Measurements from ENCODE around the gene KRTAP4-12.

GRCh38 chr17:41131979-41132378 is 8.0 kb upstream of the KRTAP4-12 start:
- TF ChIP-seq, protein P1, sequence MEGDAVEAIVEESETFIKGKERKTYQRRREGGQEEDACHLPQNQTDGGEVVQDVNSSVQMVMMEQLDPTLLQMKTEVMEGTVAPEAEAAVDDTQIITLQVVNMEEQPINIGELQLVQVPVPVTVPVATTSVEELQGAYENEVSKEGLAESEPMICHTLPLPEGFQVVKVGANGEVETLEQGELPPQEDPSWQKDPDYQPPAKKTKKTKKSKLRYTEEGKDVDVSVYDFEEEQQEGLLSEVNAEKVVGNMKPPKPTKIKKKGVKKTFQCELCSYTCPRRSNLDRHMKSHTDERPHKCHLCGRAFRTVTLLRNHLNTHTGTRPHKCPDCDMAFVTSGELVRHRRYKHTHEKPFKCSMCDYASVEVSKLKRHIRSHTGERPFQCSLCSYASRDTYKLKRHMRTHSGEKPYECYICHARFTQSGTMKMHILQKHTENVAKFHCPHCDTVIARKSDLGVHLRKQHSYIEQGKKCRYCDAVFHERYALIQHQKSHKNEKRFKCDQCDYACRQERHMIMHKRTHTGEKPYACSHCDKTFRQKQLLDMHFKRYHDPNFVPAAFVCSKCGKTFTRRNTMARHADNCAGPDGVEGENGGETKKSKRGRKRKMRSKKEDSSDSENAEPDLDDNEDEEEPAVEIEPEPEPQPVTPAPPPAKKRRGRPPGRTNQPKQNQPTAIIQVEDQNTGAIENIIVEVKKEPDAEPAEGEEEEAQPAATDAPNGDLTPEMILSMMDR (IDR thresholded peaks at IDR 0.05): no peak
- TF ChIP-seq POLR2A (IDR thresholded peaks at IDR 0.05): no peak
